ENCODE data around the gene KCNT2. TPM values are rescaled to one million over a fixed set of nuclear protein-coding genes. Genes with fewer than 3 reads are reported as not detected.

Gene KCNT2
- total RNA-seq, 6 experiments from 2014 or later, result 0.23 to 1.4 (median 0.32) TPM

GRCh38 chr1:196393742-196394141, 214.5 kb downstream of the KCNT2 start:
- Mint-ChIP-seq H3K27me3 (ENCODE audit: insufficient read depth) (no peaks in the 10 kb centered on the region), H3K9me3 (no peaks in the 10 kb centered on the region), H3K4me3 (no peak overlapping the region), H3K27ac (no peak overlapping the region), H3K36me3 (ENCODE audit: low read depth) (no peaks in the 10 kb centered on the region), H3K4me1 (ENCODE audit: low read depth) (peaks cover 13% of the 10 kb centered on the region)
- DNase-seq, result peak; percentile 54
- TF ChIP-seq CTCF (IDR thresholded peaks at IDR 0.05), result no peak

DNA sequence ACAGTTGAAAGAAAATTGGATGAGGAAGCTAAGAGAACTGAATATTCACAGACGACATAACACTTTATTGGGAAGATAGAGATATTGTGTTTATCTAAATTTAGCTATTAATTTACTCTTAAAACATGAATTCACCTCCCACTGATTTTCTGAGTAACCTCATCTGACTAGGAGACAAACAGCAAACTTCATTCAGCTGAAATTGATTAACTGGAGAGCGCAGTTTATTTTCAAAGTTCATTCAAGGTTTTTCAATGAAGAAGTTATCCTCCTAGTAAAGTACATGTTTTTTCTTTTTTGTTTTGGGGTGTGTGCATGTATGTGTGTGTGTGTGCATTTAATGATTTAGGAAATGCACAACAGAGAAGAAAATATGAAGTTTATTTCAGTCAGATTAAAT, 215.0 kb downstream of the KCNT2 start:
- Mint-ChIP-seq H3K9me3 (no peaks in the 10 kb centered on the region), H3K36me3 (ENCODE audit: low read depth) (no peaks in the 10 kb centered on the region), H3K4me1 (ENCODE audit: low read depth) (peaks cover 13% of the 10 kb centered on the region), H3K27me3 (ENCODE audit: insufficient read depth) (no peaks in the 10 kb centered on the region), H3K27ac (no peak overlapping the region), H3K4me3 (no peak overlapping the region)
- no peak for TF ChIP-seq CTCF (IDR thresholded peaks at IDR 0.05)
- no peak for DNase-seq

- H3K27me3 Mint-ChIP-seq (ENCODE audit: insufficient read depth), result no peaks in the 10 kb centered on the region; the same call in 1 of the 2 replicates
- no peak for TF ChIP-seq CTCF (IDR thresholded peaks at IDR 0.05)
- H3K4me1 Mint-ChIP-seq (ENCODE audit: low read depth), result peaks cover 10% of the 10 kb centered on the region
- H3K9me3 Mint-ChIP-seq, result no peaks in the 10 kb centered on the region
- H3K27ac Mint-ChIP-seq, result no peak overlapping the region
- no peaks in the 10 kb centered on the region for H3K36me3 Mint-ChIP-seq (ENCODE audit: low read depth)
- no peak for DNase-seq
- H3K4me3 Mint-ChIP-seq, result no peak overlapping the region
Observed at GRCh38 chr1:196387766-196388165, 220.5 kb downstream of the KCNT2 start.

DNA sequence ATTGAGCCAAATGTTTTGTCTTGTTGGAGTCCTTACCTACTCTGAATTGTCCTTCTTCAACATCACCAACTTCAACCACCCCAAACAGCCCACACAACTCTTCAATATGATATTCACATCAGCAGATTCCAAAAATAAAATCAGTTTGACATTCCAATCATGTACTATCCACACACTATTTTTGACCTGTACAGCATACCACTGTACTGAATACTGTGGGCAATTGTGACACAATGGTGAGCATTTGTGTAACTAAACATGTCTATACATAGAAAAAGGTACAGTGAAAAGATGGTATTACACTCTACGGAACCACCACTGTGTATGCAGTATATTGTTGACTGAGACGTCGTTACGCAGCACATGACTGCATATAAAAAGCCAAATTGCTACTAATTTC, 223.1 kb downstream of the KCNT2 start:
- Mint-ChIP-seq H3K27ac (no peak overlapping the region), H3K36me3 (ENCODE audit: low read depth) (no peaks in the 10 kb centered on the region), H3K4me3 (no peak overlapping the region), H3K4me1 (ENCODE audit: low read depth) (peaks cover 10% of the 10 kb centered on the region), H3K9me3 (no peaks in the 10 kb centered on the region), H3K27me3 (ENCODE audit: insufficient read depth) (no peaks in the 10 kb centered on the region; the same call in 1 of the 2 replicates)
- no peak for TF ChIP-seq CTCF (IDR thresholded peaks at IDR 0.05)
- no peak for DNase-seq

- TF ChIP-seq CTCF (IDR thresholded peaks at IDR 0.05), result no peak
- Mint-ChIP-seq H3K4me1 (ENCODE audit: low read depth) (peaks cover 1% of the 10 kb centered on the region; the same call in 1 of the 2 replicates), H3K36me3 (ENCODE audit: low read depth) (no peaks in the 10 kb centered on the region), H3K4me3 (no peak overlapping the region), H3K9me3 (no peaks in the 10 kb centered on the region), H3K27me3 (ENCODE audit: insufficient read depth) (no peaks in the 10 kb centered on the region; the same call in 1 of the 2 replicates), H3K27ac (no peak overlapping the region)
- DNase-seq, result no peak
Observed at GRCh38 chr1:196382383-196382782, 225.9 kb downstream of the KCNT2 start.

GRCh38 chr1:196381544-196381943, 226.7 kb downstream of the KCNT2 start:
- Mint-ChIP-seq H3K4me1 (ENCODE audit: low read depth) (no peaks in the 10 kb centered on the region), H3K36me3 (ENCODE audit: low read depth) (no peaks in the 10 kb centered on the region), H3K27ac (no peak overlapping the region), H3K27me3 (ENCODE audit: insufficient read depth) (no peaks in the 10 kb centered on the region; the same call in 1 of the 2 replicates), H3K4me3 (no peak overlapping the region), H3K9me3 (no peaks in the 10 kb centered on the region)
- no peak for TF ChIP-seq CTCF (IDR thresholded peaks at IDR 0.05)
- no peak for DNase-seq
